Activated T-helper 1 cell treated with anti-CD3 and anti-CD28 coated beads, Interleukin-2, amount 50 U/mL, for 16 hours (primary cell): Measurements from ENCODE around the gene ZNF469.

Source experiments
- DNase-seq, 2 donors: peaks; one replicate each; pipeline ENCODE4 v3.0.0-alpha.2; 2020; ENCODE audit warnings: low read depth in 1 of 2, low spot score in 1 of 2

Gene ZNF469

GRCh38 chr16:88427376-88427775 is 44.6 kb downstream of the ZNF469 start:
- DNase-seq, result no peak

DNA sequence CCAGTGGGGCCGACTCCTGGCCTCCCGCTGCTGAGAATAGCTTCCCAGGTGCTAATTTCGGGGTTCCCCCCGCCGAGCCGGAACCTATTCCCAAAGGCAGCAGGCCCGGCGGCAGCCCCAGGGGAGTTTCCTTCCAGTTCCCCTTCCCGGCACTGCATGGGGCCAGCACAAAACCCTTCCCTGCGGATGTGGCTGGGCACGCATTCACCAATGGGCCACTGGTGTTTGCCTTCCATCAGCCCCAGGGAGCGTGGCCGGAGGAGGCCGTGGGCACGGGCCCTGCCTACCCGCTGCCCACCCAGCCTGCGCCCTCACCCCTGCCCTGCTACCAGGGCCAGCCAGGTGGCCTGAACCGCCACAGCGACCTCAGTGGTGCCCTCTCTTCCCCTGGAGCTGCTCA is 45.4 kb downstream of the ZNF469 start:
- DNase-seq, result no peak

- no peak for DNase-seq
These were observed 46.0 kb downstream of the ZNF469 start for GRCh38 chr16:88428616-88429386.

DNA sequence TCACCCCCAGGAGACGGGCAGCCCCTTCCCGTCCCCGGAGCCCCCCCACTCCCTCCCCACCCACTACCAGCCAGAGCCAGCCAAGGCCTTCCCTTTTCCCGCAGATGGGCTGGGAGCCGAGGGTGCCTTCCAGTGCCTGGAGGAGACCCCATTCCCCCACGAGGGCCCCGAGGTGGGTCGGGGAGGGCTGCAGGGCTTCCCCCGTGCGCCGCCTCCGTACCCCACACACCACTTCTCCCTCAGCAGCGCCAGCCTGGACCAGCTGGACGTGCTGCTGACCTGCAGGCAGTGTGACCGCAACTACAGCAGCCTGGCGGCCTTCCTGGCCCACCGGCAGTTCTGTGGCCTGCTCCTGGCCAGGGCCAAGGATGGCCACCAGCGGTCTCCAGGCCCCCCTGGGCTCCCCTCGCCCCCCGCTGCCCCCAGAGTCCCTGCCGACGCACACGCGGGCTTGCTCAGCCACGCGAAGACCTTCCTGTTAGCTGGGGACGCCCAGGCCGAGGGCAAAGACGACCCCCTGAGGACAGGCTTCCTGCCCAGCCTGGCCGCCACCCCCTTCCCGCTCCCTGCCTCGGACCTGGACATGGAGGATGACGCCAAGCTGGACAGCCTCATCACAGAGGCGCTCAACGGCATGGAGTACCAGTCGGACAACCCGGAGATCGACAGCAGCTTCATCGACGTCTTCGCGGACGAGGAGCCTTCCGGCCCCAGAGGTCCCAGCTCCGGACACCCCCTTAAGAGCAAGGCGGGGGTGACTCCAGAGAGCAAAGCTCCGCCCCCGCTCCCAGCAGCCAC is 46.8 kb downstream of the ZNF469 start:
- no peak for DNase-seq

DNA sequence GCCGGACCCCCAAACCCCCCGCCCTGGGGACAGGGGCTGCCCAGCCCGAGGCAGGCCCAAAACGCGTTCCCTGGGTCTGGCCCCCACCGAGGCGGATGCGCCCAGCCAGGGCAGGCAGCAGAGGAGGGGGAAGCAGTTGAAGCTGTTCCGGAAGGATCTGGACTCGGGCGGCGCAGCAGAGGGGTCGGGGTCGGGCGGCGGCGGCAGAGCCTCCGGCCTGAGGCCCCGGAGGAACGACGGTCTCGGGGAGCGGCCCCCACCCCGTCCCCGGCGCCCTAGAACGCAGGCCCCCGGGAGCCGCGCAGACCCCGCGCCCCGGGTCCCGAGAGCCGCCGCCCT is 47.4 kb downstream of the ZNF469 start:
- DNase-seq, result no peak

DNA sequence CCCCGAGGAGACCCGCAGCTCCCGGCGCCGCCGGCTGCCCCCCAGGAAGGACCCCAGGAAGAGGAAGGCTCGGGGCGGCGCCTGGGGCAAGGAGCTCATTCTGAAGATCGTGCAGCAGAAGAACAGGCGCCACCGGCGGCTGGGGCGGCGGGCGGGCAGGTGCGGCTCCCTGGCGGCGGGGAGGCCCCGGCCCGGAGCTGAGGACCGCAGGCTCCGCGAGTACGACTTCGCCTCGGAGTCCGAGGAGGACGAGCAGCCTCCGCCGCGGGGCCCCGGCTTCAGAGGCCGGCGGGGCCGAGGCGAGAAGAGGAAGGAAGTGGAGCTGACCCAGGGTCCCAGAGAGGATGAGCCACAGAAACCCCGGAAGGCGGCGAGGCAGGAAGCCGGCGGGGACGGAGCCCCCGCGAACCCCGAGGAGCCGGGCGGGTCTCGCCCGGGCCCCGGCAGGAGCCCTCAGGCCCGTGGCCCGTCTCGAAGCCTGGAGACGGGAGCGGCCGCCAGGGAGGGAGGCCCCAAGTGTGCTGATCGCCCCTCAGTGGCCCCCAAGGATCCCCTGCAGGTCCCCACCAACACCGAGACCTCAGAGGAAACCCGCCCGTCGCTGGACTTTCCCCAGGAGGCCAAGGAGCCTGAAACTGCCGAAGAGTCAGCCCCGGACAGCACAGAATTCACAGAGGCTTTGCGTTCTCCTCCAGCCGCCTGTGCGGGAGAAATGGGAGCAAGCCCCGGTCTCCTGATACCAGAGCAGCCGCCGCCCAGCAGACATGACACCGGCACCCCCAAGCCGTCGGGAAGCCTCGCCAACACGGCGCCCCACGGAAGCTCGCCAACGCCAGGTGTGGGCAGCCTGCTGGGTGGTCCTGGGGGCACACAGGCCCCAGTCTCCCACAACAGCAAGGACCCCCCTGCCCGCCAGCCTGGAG is 48.0 kb downstream of the ZNF469 start:
- peak in 1 of 2 donors; percentile 16 for DNase-seq

DNA sequence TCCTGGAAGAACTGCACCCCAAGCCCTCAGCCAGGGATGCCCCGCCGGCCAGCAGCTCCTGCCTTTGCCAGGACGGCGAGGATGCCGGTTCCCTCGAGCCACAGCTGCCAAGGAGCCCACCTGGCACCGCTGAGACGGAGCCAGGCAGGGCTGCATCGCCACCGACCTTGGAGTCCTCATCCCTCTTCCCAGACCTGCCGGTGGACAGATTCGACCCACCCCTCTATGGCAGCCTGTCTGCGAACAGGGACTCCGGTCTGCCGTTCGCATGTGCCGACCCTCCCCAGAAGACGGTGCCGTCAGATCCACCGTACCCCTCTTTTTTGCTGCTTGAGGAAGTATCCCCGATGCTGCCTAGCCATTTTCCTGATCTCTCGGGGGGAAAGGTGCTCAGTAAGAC is 48.9 kb downstream of the ZNF469 start:
- DNase-seq, result no peak

- no peak for DNase-seq
These were observed 49.4 kb downstream of the ZNF469 start for GRCh38 chr16:88432174-88432573.
